Panc1 (cell line): Measurements from ENCODE around the gene FES. TPM values are rescaled to one million over a fixed set of nuclear protein-coding genes. Genes with fewer than 3 reads are reported as not detected.

Source experiments
- ATAC-seq: fragments of 200-7000 bp; cut with Tn5 transposase; 2 replicates; pipeline ENCODE4 v1.9.1; 2020; ENCODE audit warnings: mild to moderate bottlenecking, moderate library complexity
- BruUV-seq: library from RNA; stranded (reverse); fragments of 400-500 nt; replicated peaks from 2 replicates; lab custom pipeline; 2021; lab: Mats Ljungman, UMichigan
- CTCF ChIA-PET: fragments of 300-600 bp; sonication (Branson Sonifier 250); formaldehyde crosslinking; loops from one replicate; lab custom pipeline; 2022; ENCODE audit warnings: antibody characterized with exemption; lab: Charles Lee
- POLR2A ChIA-PET: fragments of 300-600 bp; sonication (Branson Sonifier 250); formaldehyde crosslinking; loops from one replicate; lab custom pipeline; 2022; ENCODE audit warnings: antibody characterized with exemption; lab: Charles Lee
- DNase-seq: peaks from one replicate; pipeline ENCODE4 v3.0.0-alpha.2; 2010; ENCODE audit warnings: low read depth, low spot score
- H3K27ac ChIP-seq: 2 replicates; pipeline ENCODE4 v1.5.1; 2011; ENCODE audit warnings: mild to moderate bottlenecking, low read length, inconsistent platforms
- H3K27me3 ChIP-seq: fragments of 200-500 bp; sonication (Bioruptor generic); 2 replicates; pipeline ENCODE4 v1.6.0; 2014; ENCODE audit warnings: low read length, inconsistent platforms; ENCODE audit not compliant: control insufficient read depth, insufficient read depth
- H3K36me3 ChIP-seq: fragments of 200-500 bp; sonication (Bioruptor generic); 2 replicates; pipeline ENCODE4 v1.5.1; 2014; ENCODE audit warnings: inconsistent platforms, mild to moderate bottlenecking, low read length, moderate library complexity; ENCODE audit not compliant: control insufficient read depth, insufficient read depth
- H3K4me1 ChIP-seq: 2 replicates; pipeline ENCODE4 v1.5.1; 2011; ENCODE audit warnings: inconsistent platforms, mild to moderate bottlenecking, low read length, moderate library complexity; ENCODE audit not compliant: control insufficient read depth, insufficient read depth
- H3K4me3 ChIP-seq, 2 experiments: 2 replicates each; pipeline ENCODE4 v1.5.1; 2011 to 2012; ENCODE audit warnings: low read depth in 2 of 2, low read length in 2 of 2, mild to moderate bottlenecking in 2 of 2, inconsistent platforms in 1 of 2, moderate library complexity in 1 of 2
- H3K9me3 ChIP-seq: fragments of 200-500 bp; sonication (Bioruptor generic); 2 replicates; pipeline ENCODE4 v1.5.1; 2014; ENCODE audit warnings: low read depth, mild to moderate bottlenecking, inconsistent platforms, low read length, moderate library complexity; ENCODE audit not compliant: control insufficient read depth, insufficient read depth
- CTCF ChIP-seq: fragments of 450-650 bp; IDR thresholded peaks from 2 replicates; pipeline ENCODE4 v1.5.1; 2017; ENCODE audit warnings: mild to moderate bottlenecking
- POLR2AphosphoS5 ChIP-seq: IDR thresholded peaks from 2 replicates; pipeline ENCODE4 v1.6.1; 2012; ENCODE audit warnings: mild to moderate bottlenecking, low read depth, low read length, moderate library complexity
- REST ChIP-seq, 2 experiments: IDR thresholded peaks; 2 replicates each; pipeline ENCODE4 v1.6.1; 2011 to 2012; ENCODE audit warnings: low read depth in 2 of 2, control low read depth in 1 of 2, low read length in 1 of 2, mild to moderate bottlenecking in 1 of 2, moderate library complexity in 1 of 2; ENCODE audit not compliant: insufficient read depth in 1 of 2
- SIN3A ChIP-seq: IDR thresholded peaks from 2 replicates; pipeline ENCODE4 v1.6.1; 2012; ENCODE audit warnings: low read depth, mild to moderate bottlenecking, low read length, moderate library complexity, borderline replicate concordance; ENCODE audit not compliant: insufficient read depth
- TCF7L2 ChIP-seq: IDR thresholded peaks from 2 replicates; pipeline ENCODE4 v1.6.1; 2011; ENCODE audit warnings: mild to moderate bottlenecking, low read depth, low read length, inconsistent platforms
- in situ Hi-C: cut with HindIII; loops from 2 replicates; pipeline ENCODE4 v1.10.0; 2016; ENCODE audit warnings: low sequenced_read_pairs, low pct_unique_long_range_greater_than_20kb
- intact Hi-C: fragments of 100-400 bp; cut with micrococcal nuclease; formaldehyde crosslinking; loops from one replicate; pipeline ENCODE4 v1.10.0; 2022; ENCODE audit not compliant: unreplicated experiment
- total RNA-seq: library from RNA; stranded (reverse); gene quantifications from one replicate; pipeline ENCODE4 v1.2.1, GENCODE V29; 2021; ENCODE audit not compliant: unreplicated experiment

Gene FES
- total RNA-seq, 1 experiment from 2014 or later = 0.64 TPM

GRCh38 chr15:90911302-90911623, 27.0 kb downstream of the FES start:
- TF ChIP-seq TCF7L2 (no peak), REST (IDR thresholded peaks at IDR 0.05; ENCODE audit: insufficient read depth in 1 of 2, low read depth in 2 of 2, low read length in 1 of 2) (no peak), SIN3A (no peak), CTCF (no peak), POLR2AphosphoS5 (no peak)
- no peak for ATAC-seq
- DNase-seq = no peak
- H3K36me3 ChIP-seq = peaks cover 5% of the 10 kb centered on the region; the same call in 1 of the 2 replicates
- H3K9me3 ChIP-seq = no peaks in the 10 kb centered on the region
- H3K27ac ChIP-seq = no peak overlapping the region
- POLR2A ChIA-PET = no interaction called here
- no peak overlapping the region for H3K4me3 ChIP-seq
- no peaks in the 10 kb centered on the region for H3K4me1 ChIP-seq
- CTCF ChIA-PET = no interaction called here
- no TSS peak for BruUV-seq
- H3K27me3 ChIP-seq = no peaks in the 10 kb centered on the region
- in situ Hi-C loops = no loop called here
- intact Hi-C loops = no loop called here

GRCh38 chr15:90911906-90912769, 27.8 kb downstream of the FES start:
- no peaks in the 10 kb centered on the region for H3K4me1 ChIP-seq
- BruUV-seq = no TSS peak
- in situ Hi-C loops (no loop called here), intact Hi-C loops (no loop called here)
- no peak overlapping the region for H3K4me3 ChIP-seq
- DNase-seq (no peak), ATAC-seq (no peak)
- peaks cover 5% of the 10 kb centered on the region for H3K36me3 ChIP-seq
- CTCF ChIA-PET = interaction anchor here (1.1 kb wide), 1 partner anchor 10 kb away, joined by 3 read pairs; no protein-coding TSS in a partner anchor
- POLR2A ChIA-PET = no interaction called here
- no peaks in the 10 kb centered on the region for H3K9me3 ChIP-seq
- H3K27ac ChIP-seq = no peak overlapping the region
- TF ChIP-seq REST (IDR thresholded peaks at IDR 0.05; ENCODE audit: insufficient read depth in 1 of 2, low read depth in 2 of 2, low read length in 1 of 2) = no peak
- TF ChIP-seq SIN3A = no peak
- no peak for TF ChIP-seq CTCF
- no peak for TF ChIP-seq POLR2AphosphoS5
- TF ChIP-seq TCF7L2 = no peak
- H3K27me3 ChIP-seq = no peaks in the 10 kb centered on the region
